Nephron progenitor cell (in vitro differentiated cells): ENCODE measurements around the gene ELOB.

Experiments used
- DNase-seq: peaks from one replicate; pipeline ENCODE4 v3.0.0; 2021
- H3K27ac Mint-ChIP-seq: 2 replicates; pipeline ENCODE4 v1.8.0; 2021; ENCODE audit warnings: mild to moderate bottlenecking, moderate library complexity, mixed read lengths
- H3K27me3 Mint-ChIP-seq: 2 replicates; pipeline ENCODE4 v1.8.0; 2021; ENCODE audit warnings: mild to moderate bottlenecking, low read depth, mixed read lengths; ENCODE audit not compliant: poor library complexity
- H3K36me3 Mint-ChIP-seq: 2 replicates; pipeline ENCODE4 v1.8.0; 2021; ENCODE audit warnings: low read depth, mixed read lengths
- H3K4me1 Mint-ChIP-seq: 2 replicates; pipeline ENCODE4 v1.8.0; 2021; ENCODE audit warnings: mixed read lengths
- H3K4me3 Mint-ChIP-seq: 2 replicates; pipeline ENCODE4 v1.8.0; 2021; ENCODE audit warnings: mild to moderate bottlenecking, moderate library complexity, mixed read lengths
- H3K9me3 Mint-ChIP-seq: 2 replicates; pipeline ENCODE4 v1.8.0; 2021; ENCODE audit warnings: mild to moderate bottlenecking, moderate library complexity, mixed read lengths
- CTCF ChIP-seq: fragments of 200-600 bp; sonication (generic); IDR thresholded peaks from 2 replicates; pipeline ENCODE4 v1.5.0; 2021; ENCODE audit warnings: antibody characterized with exemption

The ELOB gene

GRCh38 chr16:2821487-2822157 is 44.5 kb upstream of the ELOB start:
- Mint-ChIP-seq H3K27ac (no peak overlapping the region), H3K9me3 (no peaks in the 10 kb centered on the region), H3K27me3 (peaks cover 33% of the 10 kb centered on the region), H3K36me3 (no peaks in the 10 kb centered on the region), H3K4me3 (no peak overlapping the region), H3K4me1 (no peaks in the 10 kb centered on the region)
- TF ChIP-seq CTCF: no peak
- no peak for DNase-seq

GRCh38 chr16:2820836-2821486 is 43.9 kb upstream of the ELOB start:
- H3K4me3 Mint-ChIP-seq: no peak overlapping the region
- TF ChIP-seq CTCF: no peak
- DNase-seq: no peak
- no peak overlapping the region for H3K27ac Mint-ChIP-seq
- peaks cover 28% of the 10 kb centered on the region for H3K27me3 Mint-ChIP-seq
- no peaks in the 10 kb centered on the region for H3K4me1 Mint-ChIP-seq
- no peaks in the 10 kb centered on the region for H3K36me3 Mint-ChIP-seq
- no peaks in the 10 kb centered on the region for H3K9me3 Mint-ChIP-seq

GRCh38 chr16:2819939-2820835 is 43.1 kb upstream of the ELOB start:
- no peak for TF ChIP-seq CTCF
- DNase-seq: no peak
- Mint-ChIP-seq H3K36me3 (no peaks in the 10 kb centered on the region), H3K27ac (no peak overlapping the region), H3K27me3 (peaks cover 27% of the 10 kb centered on the region), H3K9me3 (no peaks in the 10 kb centered on the region), H3K4me3 (no peak overlapping the region), H3K4me1 (peaks cover 6% of the 10 kb centered on the region)

GRCh38 chr16:2819179-2819938 is 42.3 kb upstream of the ELOB start:
- no peaks in the 10 kb centered on the region for H3K36me3 Mint-ChIP-seq
- H3K4me1 Mint-ChIP-seq: peaks cover 6% of the 10 kb centered on the region
- DNase-seq: no peak
- TF ChIP-seq CTCF: no peak
- H3K9me3 Mint-ChIP-seq: no peaks in the 10 kb centered on the region
- no peak overlapping the region for H3K27ac Mint-ChIP-seq
- H3K4me3 Mint-ChIP-seq: no peak overlapping the region
- H3K27me3 Mint-ChIP-seq: peaks cover 28% of the 10 kb centered on the region

- no peak for DNase-seq
Observed at GRCh38 chr16:2818272-2818876, 41.3 kb upstream of the ELOB start.

More at GRCh38 chr16:2818272-2818876, 41.3 kb upstream of the ELOB start:
- Mint-ChIP-seq H3K4me1 (peaks cover 6% of the 10 kb centered on the region), H3K9me3 (no peaks in the 10 kb centered on the region), H3K36me3 (no peaks in the 10 kb centered on the region), H3K27ac (no peak overlapping the region), H3K27me3 (peaks cover 32% of the 10 kb centered on the region), H3K4me3 (no peak overlapping the region)
- no peak for TF ChIP-seq CTCF
